ENCODE data around the gene ENAH.

DNA sequence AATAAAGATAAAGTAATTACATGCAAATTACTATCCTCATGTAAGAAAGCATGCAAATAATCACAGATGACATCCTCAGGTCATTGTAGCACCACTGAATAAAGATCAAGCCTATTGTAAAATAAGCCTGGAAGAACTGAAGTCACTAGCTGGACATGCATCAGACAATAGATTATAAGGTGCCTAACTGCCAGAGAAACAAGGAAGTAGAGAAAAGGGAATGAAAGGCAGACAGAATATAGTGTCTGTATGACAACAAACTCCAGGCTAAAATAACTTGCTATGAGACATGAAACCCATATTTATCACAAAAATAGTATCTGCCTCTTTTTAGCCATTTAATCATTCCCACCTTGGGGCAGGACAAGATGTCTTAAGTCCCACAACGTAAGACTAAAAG is 108.7 kb downstream of the ENAH start:
- TF ChIP-seq, protein P1, sequence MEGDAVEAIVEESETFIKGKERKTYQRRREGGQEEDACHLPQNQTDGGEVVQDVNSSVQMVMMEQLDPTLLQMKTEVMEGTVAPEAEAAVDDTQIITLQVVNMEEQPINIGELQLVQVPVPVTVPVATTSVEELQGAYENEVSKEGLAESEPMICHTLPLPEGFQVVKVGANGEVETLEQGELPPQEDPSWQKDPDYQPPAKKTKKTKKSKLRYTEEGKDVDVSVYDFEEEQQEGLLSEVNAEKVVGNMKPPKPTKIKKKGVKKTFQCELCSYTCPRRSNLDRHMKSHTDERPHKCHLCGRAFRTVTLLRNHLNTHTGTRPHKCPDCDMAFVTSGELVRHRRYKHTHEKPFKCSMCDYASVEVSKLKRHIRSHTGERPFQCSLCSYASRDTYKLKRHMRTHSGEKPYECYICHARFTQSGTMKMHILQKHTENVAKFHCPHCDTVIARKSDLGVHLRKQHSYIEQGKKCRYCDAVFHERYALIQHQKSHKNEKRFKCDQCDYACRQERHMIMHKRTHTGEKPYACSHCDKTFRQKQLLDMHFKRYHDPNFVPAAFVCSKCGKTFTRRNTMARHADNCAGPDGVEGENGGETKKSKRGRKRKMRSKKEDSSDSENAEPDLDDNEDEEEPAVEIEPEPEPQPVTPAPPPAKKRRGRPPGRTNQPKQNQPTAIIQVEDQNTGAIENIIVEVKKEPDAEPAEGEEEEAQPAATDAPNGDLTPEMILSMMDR (IDR thresholded peaks at IDR 0.05), result no peak
- TF ChIP-seq EZH2 (IDR thresholded peaks at IDR 0.05; ENCODE audit: borderline replicate concordance, insufficient read depth, low read depth, low read length, poor library complexity, severe bottlenecking), result no peak

Measured in B cell (primary cell).